GM21717 (cell line): ENCODE results near the gene PDCD7.

Experiments
- ATAC-seq: cut with Tn5 transposase; IDR thresholded peaks from one replicate; pipeline ENCODE4 v1.9.1; 2021; ENCODE audit warnings: mild to moderate bottlenecking, moderate library complexity; ENCODE audit not compliant: unreplicated experiment

PDCD7 gene

GRCh38 chr15:65092911-65093792 is 40.5 kb downstream of the PDCD7 start:
- ATAC-seq: no peak

- no peak for ATAC-seq
These were observed 41.5 kb downstream of the PDCD7 start for GRCh38 chr15:65091946-65092770.

GRCh38 chr15:65089206-65089824 is 44.3 kb downstream of the PDCD7 start:
- ATAC-seq: no peak

GRCh38 chr15:65088643-65089021 is 45.0 kb downstream of the PDCD7 start:
- ATAC-seq: no peak

GRCh38 chr15:65087873-65088642 is 45.5 kb downstream of the PDCD7 start:
- no peak for ATAC-seq

- no peak for ATAC-seq
These were observed 46.2 kb downstream of the PDCD7 start for GRCh38 chr15:65087411-65087810.

GRCh38 chr15:65086680-65087111 is 46.9 kb downstream of the PDCD7 start:
- no peak for ATAC-seq

GRCh38 chr15:65085990-65086679 is 47.5 kb downstream of the PDCD7 start:
- ATAC-seq: no peak

- no peak for ATAC-seq
These were observed 48.3 kb downstream of the PDCD7 start for GRCh38 chr15:65085207-65085753.

- ATAC-seq: no peak
These were observed 49.0 kb downstream of the PDCD7 start for GRCh38 chr15:65084500-65085206.

GRCh38 chr15:65083262-65083701 is 50.3 kb downstream of the PDCD7 start:
- no peak for ATAC-seq

- ATAC-seq: no peak
These were observed 51.2 kb downstream of the PDCD7 start for GRCh38 chr15:65082303-65082953.

GRCh38 chr15:65081758-65082157 is 51.9 kb downstream of the PDCD7 start:
- ATAC-seq: no peak

GRCh38 chr15:65081270-65081669 is 52.3 kb downstream of the PDCD7 start:
- ATAC-seq: no peak

- no peak for ATAC-seq
These were observed 54.0 kb downstream of the PDCD7 start for GRCh38 chr15:65079580-65079979.

GRCh38 chr15:65077981-65078352 is 55.6 kb downstream of the PDCD7 start:
- ATAC-seq: no peak

GRCh38 chr15:65077291-65077980 is 56.2 kb downstream of the PDCD7 start:
- no peak for ATAC-seq
